Stimulated activated memory B cell treated with anti-CD40 and anti-IgM and Interleukin-4, amounts not matched to agents 10 μg/mL and 1 μg/mL and 100 μg/mL, for 72 hours (primary cell): Measurements from ENCODE around the gene PRKCH.

Experiments
- ATAC-seq: fragments of 150-1000 bp; cut with Tn5 transposase; 2 replicates; pipeline ENCODE4 v1.10.0; 2021
- H3K27ac Mint-ChIP-seq: one replicate; pipeline ENCODE4 v1.8.0; 2022; ENCODE audit warnings: mild to moderate bottlenecking, mixed read lengths
- H3K27me3 Mint-ChIP-seq: one replicate; pipeline ENCODE4 v1.8.0; 2022; ENCODE audit warnings: mixed read lengths
- H3K36me3 Mint-ChIP-seq: one replicate; pipeline ENCODE4 v1.8.0; 2022; ENCODE audit warnings: mixed read lengths
- H3K4me1 Mint-ChIP-seq: one replicate; pipeline ENCODE4 v1.8.0; 2022; ENCODE audit warnings: mixed read lengths
- H3K4me3 Mint-ChIP-seq: one replicate; pipeline ENCODE4 v1.8.0; 2022; ENCODE audit warnings: mild to moderate bottlenecking, moderate library complexity, mixed read lengths
- H3K9me3 Mint-ChIP-seq: one replicate; pipeline ENCODE4 v1.8.0; 2022; ENCODE audit warnings: mixed read lengths

Gene PRKCH

DNA sequence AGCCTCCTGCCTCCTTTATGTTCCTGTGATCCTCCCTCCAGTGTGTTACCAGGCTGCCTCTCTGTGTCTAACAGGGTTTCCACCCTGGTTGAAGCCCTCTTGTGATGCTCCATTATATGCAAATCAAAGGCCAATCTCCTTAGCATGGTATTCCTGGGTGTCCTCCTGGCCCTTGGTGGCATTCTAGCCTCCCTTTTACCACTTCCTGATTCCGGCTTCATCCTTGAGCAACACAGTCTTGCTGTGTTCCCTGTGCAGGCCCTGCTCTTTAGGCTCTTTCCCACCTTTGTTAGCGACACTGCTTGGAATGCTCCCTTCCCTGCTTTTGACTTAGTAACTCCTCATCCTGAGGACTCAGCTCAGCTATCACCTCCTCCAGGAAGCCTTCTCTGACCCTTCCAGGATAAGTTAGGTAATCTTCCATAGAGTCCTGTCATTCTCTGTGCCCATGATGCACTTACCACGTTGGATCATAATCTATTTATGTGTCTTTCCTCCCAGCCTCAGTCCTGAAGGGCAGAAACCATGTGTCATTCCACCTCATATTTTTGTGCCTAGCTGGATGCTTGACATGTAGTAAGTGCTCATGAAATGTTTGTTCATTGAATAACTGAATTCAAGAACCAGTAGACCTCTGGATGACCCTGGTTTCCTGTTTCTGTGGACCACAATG lies 37.3 kb downstream of the PRKCH start:
- H3K27me3 Mint-ChIP-seq: peaks cover 20% of the 10 kb centered on the region
- H3K4me1 Mint-ChIP-seq: no peaks in the 10 kb centered on the region
- H3K4me3 Mint-ChIP-seq: no peak overlapping the region
- no peak overlapping the region for H3K27ac Mint-ChIP-seq
- H3K36me3 Mint-ChIP-seq: no peaks in the 10 kb centered on the region
- no peak for ATAC-seq
- no peaks in the 10 kb centered on the region for H3K9me3 Mint-ChIP-seq

DNA sequence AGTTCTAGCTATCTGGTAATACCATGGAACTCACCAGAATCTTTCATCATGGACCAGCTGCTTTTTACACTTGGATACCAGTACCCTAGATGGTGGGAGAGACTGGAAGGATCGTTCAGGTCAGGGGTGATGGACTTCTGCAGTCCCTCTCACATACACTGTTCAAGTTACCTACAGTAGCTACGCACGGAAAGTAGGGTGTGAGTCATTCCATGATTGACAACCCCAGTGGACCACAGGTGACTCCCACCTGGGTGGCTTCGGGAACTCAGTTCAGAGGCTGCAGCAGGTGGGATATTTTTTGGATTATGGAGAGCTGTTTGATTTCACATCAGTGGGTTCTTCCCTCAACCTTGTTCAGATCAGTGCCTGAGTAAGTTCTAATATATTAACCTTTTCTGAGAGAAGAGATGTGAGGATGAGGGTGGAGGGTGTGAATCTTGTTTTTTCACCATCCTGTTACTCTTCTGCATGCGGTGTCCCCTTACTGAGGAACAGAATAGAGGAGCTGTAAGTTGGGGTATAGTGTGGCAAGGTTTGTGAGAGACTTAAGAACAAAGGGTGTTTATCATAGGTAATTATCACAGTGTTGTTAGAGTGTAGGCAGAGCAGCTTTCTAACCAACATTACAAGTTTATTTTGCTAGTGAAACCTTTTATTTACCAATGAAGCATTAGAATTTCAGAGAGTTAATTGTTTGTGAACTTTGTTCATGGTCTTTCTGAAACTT lies 39.6 kb downstream of the PRKCH start:
- Mint-ChIP-seq H3K36me3 (no peaks in the 10 kb centered on the region), H3K9me3 (no peaks in the 10 kb centered on the region), H3K4me3 (no peak overlapping the region), H3K27ac (no peak overlapping the region), H3K4me1 (no peaks in the 10 kb centered on the region), H3K27me3 (peaks cover 20% of the 10 kb centered on the region)
- ATAC-seq: no peak

DNA sequence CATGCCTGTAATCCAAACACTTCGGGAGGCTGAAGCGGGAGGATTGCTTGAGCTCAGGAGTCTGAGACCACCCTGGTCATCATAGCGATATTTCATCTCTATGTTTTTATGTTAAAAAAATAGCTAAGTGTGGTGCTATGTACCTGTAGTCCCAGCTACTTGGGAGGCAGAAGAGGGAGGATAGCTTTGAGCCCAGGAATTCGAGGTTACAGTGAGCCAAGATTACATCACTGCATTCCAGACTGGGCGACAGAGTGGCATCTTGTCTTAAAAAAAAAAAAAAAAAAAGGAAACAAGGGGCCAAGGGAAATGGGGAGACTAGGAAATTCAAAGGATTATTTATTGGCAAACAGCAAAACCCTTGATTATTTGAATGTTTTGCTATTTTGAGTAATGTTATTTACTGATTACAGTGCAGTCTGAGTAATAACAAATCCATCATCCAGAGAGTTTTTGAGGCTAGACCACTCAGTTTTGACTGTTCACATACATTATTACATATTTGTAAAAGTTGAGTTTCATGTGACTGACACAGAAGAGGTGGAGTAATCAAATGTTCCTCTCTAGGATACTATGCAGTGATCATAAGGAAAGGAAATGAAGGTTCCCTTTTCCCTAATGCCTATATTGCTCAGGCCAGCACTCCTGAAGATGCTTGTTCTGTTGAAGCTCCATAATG lies 40.8 kb downstream of the PRKCH start:
- Mint-ChIP-seq H3K27ac (no peak overlapping the region), H3K4me3 (no peak overlapping the region), H3K27me3 (peaks cover 17% of the 10 kb centered on the region), H3K4me1 (no peaks in the 10 kb centered on the region), H3K9me3 (no peaks in the 10 kb centered on the region), H3K36me3 (no peaks in the 10 kb centered on the region)
- ATAC-seq: no peak

DNA sequence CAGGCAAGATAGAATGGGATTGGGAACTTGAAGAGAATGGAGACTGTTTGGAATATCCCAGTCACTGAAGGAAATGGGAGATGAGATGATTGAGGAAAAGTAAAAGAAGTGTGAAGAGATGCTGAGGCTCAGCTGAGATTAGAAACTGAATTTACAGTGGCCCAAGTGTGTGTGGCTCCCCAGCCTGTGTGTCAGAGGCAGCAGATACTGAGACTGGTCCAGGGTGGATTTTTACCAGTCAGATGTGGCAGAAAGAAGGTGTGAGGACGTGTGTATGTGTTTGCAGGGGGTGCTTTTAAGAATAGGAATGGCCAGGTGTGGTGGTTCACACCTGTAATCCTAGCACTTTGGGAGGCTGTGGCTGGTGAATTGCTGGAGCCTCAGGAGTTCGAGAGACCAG lies 42.9 kb downstream of the PRKCH start:
- no peaks in the 10 kb centered on the region for H3K9me3 Mint-ChIP-seq
- no peak overlapping the region for H3K27ac Mint-ChIP-seq
- no peaks in the 10 kb centered on the region for H3K36me3 Mint-ChIP-seq
- no peak for ATAC-seq
- no peaks in the 10 kb centered on the region for H3K4me1 Mint-ChIP-seq
- H3K4me3 Mint-ChIP-seq: no peak overlapping the region
- H3K27me3 Mint-ChIP-seq: peaks cover 9% of the 10 kb centered on the region

DNA sequence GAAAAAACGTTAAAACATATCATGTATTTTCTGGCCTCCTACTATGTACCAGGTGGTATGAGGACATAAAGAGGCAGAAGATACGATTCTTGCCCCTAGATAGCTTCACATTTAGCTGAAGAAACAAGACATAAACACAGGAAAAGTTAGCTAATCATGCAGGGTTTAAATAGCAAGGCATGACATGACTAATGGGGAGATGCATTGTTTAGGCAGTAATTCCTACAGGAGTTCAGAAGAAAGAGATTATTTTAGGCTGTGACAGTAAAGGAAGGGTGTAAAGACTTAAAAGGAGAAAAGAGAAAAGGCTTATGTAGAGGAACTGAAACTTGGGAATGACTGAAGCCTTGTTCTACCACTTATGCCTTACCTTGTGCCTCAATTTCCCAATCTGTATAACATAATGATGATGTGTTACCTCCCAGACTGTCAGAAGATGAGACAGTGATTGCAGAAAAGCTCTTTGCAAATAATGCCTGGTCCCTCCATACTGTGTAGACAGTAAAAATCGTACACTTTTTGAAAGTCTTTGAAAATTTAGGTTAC lies 44.4 kb downstream of the PRKCH start:
- H3K27ac Mint-ChIP-seq: no peak overlapping the region
- peaks cover 9% of the 10 kb centered on the region for H3K27me3 Mint-ChIP-seq
- ATAC-seq: no peak
- no peaks in the 10 kb centered on the region for H3K9me3 Mint-ChIP-seq
- no peaks in the 10 kb centered on the region for H3K4me1 Mint-ChIP-seq
- H3K4me3 Mint-ChIP-seq: no peak overlapping the region
- no peaks in the 10 kb centered on the region for H3K36me3 Mint-ChIP-seq

DNA sequence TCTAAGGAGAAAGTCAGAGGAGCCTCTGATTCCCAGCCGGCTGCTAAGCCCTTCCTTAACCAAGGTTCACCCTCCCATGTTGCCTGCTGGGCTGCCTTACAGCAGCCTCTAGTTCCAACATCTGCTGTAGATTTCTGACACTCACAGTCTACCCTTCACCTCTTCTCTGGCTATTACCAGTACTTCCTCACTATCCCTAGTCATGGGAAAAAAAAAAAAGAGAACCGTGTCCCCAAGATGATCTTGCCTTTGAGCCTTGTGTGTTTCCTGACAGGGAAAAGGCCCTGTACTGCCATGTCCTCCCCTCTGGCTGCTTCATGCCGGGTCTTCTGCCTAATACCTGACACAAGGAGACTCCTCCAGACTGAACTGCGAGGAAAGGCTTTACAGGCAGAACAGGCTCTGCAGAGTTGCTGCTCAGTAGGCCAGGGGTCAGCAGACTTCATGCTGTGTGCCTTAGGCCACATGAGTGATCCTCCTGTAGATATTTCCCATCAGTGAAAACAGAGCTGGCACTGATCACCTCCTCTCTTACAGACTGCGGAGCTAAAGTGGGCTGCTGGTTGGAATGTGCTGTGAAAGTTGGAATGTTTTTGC lies 46.8 kb downstream of the PRKCH start:
- Mint-ChIP-seq H3K27ac (no peak overlapping the region), H3K9me3 (peaks cover 3% of the 10 kb centered on the region), H3K27me3 (peaks cover 9% of the 10 kb centered on the region), H3K4me1 (no peaks in the 10 kb centered on the region), H3K4me3 (no peak overlapping the region), H3K36me3 (peaks cover 4% of the 10 kb centered on the region)
- no peak for ATAC-seq

DNA sequence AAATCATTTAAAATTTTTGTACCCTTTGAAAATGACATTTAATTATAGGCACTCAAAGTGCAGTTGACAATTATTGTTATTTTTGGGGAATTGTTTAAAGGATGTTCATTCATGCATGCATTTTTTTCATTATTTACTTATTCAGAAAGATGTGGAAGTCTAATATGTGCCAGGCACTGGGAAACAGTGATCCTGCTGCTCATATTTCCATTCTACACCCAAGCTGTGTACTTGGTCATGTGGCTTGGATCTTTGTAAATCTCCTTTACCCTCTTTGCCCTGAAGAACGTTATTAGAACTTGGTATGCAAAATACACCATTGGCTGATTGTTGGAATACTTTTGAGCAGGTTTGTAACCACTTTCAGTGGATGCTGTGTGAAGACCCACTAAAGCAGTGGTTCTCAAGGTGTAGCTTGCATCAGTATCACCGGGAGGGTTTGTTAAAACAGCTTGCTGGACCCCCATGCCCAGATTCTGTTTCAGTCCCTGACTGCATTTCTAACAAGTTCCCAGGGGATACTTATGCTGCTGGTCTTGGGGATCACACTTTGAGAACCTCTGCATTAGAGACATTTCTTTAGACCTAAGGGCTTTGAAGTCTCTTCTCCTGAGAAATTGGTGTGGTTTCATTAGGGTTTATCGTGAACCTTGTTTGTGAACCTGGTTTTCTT lies 47.5 kb downstream of the PRKCH start:
- Mint-ChIP-seq H3K27ac (no peak overlapping the region), H3K27me3 (peaks cover 9% of the 10 kb centered on the region), H3K9me3 (peaks cover 6% of the 10 kb centered on the region), H3K4me3 (no peak overlapping the region), H3K36me3 (peaks cover 6% of the 10 kb centered on the region), H3K4me1 (no peaks in the 10 kb centered on the region)
- ATAC-seq: no peak

DNA sequence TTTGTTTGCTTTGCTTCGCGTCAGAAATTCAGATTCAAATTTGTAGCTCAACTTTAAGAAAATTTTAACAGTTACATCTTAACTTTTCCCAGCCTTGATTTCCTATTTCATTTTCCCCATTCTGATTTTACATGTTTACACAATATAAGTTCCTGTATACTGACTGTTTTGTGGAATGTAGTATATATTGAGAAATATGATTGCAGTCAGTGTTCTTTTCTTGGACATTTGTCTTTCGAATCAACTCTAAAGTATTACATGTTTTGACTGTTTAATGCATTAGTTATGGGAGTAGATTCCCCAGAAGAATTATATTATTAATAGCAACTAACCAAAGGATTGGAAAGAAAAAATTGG lies 48.1 kb downstream of the PRKCH start:
- Mint-ChIP-seq H3K36me3 (peaks cover 6% of the 10 kb centered on the region), H3K27ac (no peak overlapping the region), H3K27me3 (peaks cover 9% of the 10 kb centered on the region), H3K9me3 (peaks cover 6% of the 10 kb centered on the region), H3K4me3 (no peak overlapping the region), H3K4me1 (no peaks in the 10 kb centered on the region)
- ATAC-seq: no peak

DNA sequence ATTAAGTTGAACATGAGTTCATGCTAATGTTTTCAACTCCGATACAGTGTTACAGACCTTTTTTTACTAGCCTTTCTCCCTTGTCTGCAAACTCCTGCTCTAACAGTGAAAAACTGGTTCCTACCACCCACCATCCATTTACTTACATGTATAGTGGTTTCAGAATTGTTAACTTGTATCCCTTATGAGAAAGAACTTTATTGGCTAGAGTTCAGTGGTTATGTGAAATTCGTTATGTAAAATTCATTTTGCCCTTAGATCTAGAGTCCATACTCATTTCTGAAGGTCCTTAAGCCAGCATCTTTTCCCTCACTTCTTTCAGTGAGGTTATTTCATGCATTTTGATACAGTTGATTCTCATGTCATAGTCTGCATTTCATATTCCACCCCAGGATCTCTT lies 51.0 kb downstream of the PRKCH start:
- Mint-ChIP-seq H3K36me3 (peaks cover 6% of the 10 kb centered on the region), H3K4me3 (no peak overlapping the region), H3K4me1 (no peaks in the 10 kb centered on the region), H3K27me3 (peaks cover 9% of the 10 kb centered on the region), H3K9me3 (peaks cover 26% of the 10 kb centered on the region), H3K27ac (no peak overlapping the region)
- no peak for ATAC-seq

DNA sequence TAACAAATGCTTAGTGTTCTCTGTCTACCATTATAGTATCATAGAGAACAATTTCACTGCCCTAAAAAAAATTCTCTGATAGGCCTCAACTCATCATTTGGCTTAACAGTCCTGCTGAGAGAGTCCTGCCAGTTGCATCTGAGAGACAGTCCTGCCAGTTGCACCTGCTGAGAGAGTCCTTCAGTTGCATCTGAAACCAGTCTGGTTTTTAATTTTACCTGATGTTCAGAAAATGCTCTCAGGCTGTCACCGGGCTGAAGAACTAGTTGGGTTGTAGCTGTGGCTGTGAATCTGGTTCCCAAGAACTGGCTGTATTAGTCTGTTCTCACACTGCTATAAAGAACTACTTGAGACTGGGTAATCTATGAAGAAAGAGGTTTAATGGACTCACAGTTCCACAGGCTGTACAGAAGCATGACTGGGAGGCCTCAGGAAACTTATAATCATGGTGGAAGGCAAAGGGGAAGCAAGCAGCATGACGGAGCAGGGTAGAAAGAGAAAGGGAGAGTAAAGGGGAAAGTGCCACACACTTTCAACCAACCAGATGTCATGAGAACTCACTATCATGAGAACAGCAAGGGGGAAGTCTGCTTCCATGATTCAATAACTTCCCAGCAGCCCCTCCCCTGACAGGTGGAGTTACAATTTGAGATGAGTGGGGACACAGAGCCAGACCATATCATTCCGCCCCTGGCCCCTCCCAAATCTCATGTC lies 51.6 kb downstream of the PRKCH start:
- H3K27ac Mint-ChIP-seq: no peak overlapping the region
- ATAC-seq: no peak
- H3K36me3 Mint-ChIP-seq: peaks cover 6% of the 10 kb centered on the region

DNA sequence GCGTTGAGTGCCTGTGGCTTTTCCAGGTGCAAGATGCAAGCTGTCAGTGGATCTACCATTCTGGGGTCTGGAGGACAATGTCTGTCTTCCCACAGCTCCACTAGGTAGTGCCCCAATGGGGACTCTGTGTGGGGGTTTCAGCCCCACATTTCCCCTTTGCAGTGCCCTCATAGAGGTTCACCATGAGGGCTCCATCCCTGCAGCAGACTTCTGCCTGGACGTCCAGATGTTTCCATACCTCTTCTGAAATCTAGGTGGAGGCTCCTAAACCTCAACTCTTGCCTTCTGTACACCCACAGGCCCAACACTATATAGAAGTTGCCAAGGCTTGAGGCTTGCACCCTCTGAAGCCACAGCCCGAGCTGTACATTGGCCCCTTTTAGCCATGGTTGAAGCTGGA lies 52.9 kb downstream of the PRKCH start:
- ATAC-seq: no peak
- peaks cover 30% of the 10 kb centered on the region for H3K9me3 Mint-ChIP-seq
- peaks cover 10% of the 10 kb centered on the region for H3K27me3 Mint-ChIP-seq
- peaks cover 1% of the 10 kb centered on the region for H3K4me1 Mint-ChIP-seq
- H3K27ac Mint-ChIP-seq: no peak overlapping the region
- no peak overlapping the region for H3K4me3 Mint-ChIP-seq
- peaks cover 6% of the 10 kb centered on the region for H3K36me3 Mint-ChIP-seq

More for the DNA sequence above, 51.6 kb downstream of the PRKCH start:
- Mint-ChIP-seq H3K4me1 (no peaks in the 10 kb centered on the region), H3K27me3 (peaks cover 6% of the 10 kb centered on the region), H3K4me3 (no peak overlapping the region), H3K9me3 (peaks cover 26% of the 10 kb centered on the region)

DNA sequence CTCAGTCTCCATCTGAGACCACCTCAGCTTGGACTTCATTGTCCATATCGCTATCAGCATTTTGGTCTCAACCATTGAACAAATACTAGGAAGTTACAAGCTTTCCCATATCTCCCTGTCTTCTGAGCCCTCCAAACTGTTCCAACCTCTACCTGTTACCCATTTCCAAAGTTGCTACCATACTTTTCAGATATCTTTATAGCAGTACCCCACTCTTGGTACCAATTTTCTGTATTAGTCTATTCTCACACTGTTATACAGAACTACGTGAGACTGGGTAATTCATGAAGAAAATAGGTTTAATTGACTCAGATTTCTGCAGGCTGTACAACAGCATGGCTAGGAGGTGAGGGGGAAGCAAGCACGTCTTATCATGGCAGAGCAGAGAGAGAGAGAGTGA lies 53.8 kb downstream of the PRKCH start:
- peaks cover 6% of the 10 kb centered on the region for H3K36me3 Mint-ChIP-seq
- peaks cover 10% of the 10 kb centered on the region for H3K27me3 Mint-ChIP-seq
- H3K27ac Mint-ChIP-seq: no peak overlapping the region
- no peak overlapping the region for H3K4me3 Mint-ChIP-seq
- H3K9me3 Mint-ChIP-seq: peaks cover 30% of the 10 kb centered on the region
- H3K4me1 Mint-ChIP-seq: peaks cover 11% of the 10 kb centered on the region
- no peak for ATAC-seq

DNA sequence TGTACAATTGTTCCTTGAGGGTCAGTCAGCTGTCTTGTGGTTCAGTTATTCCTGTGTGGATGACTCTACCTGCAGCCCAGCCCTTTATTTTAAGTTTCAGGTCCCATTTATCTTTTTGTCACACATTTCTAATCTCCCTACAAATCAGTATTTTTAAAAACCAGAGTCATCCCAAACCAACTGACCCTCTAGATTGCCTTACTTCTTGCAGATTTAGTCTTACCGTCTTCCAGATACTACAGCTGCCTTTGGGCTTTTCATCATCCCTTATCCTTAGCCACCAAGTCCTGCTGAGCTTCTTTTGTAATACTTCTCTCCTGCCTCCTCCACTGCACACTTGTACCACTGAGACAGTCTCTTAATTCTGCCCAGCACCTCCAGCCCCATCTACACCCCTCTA lies 54.9 kb downstream of the PRKCH start:
- Mint-ChIP-seq H3K4me3 (no peak overlapping the region), H3K36me3 (peaks cover 6% of the 10 kb centered on the region), H3K27me3 (peaks cover 10% of the 10 kb centered on the region), H3K9me3 (peaks cover 30% of the 10 kb centered on the region), H3K27ac (no peak overlapping the region), H3K4me1 (peaks cover 11% of the 10 kb centered on the region)
- ATAC-seq: no peak

DNA sequence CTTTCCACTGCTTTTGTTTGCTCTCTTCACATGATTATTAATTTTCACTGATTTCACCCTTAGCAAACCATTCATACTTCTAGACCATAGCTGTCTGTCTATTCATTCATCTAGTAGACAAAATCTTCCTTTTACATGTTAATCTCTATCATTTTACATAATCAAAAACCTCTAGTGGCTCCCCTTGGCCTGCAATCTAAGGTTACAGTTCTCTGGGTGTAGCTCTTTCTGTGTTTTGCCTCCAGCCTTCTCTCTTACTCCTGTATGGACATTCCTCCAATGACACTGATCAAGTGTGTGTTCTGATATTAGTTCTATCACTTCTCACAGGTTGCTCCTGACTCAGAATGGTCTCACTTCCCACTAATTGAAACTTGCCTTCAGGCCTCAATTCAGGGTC lies 56.4 kb downstream of the PRKCH start:
- Mint-ChIP-seq H3K27ac (no peak overlapping the region), H3K27me3 (peaks cover 10% of the 10 kb centered on the region), H3K4me3 (no peak overlapping the region), H3K36me3 (peaks cover 6% of the 10 kb centered on the region), H3K9me3 (peaks cover 30% of the 10 kb centered on the region), H3K4me1 (peaks cover 11% of the 10 kb centered on the region)
- ATAC-seq: no peak
